HG03139 (cell line): ENCODE measurements around the gene PORCN.

Source experiments
- ATAC-seq: cut with Tn5 transposase; IDR thresholded peaks from one replicate; pipeline ENCODE4 v1.9.1; 2021; ENCODE audit not compliant: unreplicated experiment

Gene PORCN

DNA sequence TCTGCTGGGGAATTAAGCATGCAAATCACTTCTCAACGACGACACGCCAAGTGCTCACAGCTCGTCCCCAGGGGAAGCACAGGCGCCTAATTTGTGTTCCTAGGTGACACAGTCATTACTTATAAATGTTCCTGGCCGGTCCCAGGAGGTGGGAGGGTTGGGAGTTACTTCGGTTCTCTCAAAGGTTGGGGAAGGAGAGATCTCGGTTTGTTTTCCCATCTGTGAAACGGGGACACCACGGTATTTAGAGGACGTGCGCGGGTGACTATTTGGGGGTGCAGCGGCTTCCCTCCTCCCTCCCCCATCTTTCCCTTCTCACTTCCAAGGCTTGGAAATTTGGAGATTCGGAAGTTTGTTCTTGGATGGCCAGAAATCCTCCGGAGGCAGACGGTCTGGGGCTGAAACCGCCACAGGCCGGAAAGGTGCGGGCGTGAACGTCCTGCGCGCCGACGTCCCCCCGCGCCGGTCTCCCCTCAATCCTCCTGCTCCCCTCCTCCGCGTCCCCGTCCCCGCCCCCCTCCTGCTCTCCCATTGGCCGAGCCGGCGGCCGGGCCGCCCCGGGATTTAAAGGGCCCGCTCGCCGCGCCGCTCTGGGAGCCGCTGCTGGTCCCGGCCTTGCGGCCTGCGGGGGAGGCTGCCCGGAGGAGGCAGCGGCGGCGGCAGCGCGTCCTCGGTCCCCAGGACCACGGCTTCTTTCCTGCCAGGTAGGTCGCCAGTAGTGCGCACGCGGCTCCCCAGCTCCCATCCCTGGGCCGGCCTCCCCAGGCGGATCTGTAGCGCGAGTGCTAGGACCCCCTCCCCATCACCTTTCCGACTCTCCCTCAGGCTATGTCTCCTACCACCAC lies at the start of gene PORCN:
Gene PORCN, plus strand, starts transcription at position 593 of the 845 bp plus-strand sequence. CDS start 829 bp downstream, outside the sequence.
- peak; percentile 62 for ATAC-seq

DNA sequence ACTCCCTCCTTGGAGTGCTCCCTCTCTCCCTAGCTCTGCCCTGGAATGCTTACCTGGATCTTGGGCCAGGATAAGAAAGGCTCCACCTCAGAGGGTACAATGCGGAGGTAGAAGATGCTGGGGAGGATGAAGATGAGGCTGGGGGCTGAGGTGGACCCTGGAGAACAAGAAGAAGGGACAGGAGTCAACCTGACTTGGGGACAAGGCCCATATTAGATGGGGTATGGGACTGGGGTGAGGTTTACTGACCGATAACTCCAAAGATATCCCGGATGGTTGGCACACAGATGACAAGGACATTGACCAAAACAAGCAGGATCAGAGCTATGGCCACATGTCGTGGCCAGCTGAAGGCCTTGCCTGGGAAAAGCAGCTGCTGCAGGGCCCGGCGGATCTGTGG lies 49.3 kb upstream of the PORCN start:
- no peak for ATAC-seq

DNA sequence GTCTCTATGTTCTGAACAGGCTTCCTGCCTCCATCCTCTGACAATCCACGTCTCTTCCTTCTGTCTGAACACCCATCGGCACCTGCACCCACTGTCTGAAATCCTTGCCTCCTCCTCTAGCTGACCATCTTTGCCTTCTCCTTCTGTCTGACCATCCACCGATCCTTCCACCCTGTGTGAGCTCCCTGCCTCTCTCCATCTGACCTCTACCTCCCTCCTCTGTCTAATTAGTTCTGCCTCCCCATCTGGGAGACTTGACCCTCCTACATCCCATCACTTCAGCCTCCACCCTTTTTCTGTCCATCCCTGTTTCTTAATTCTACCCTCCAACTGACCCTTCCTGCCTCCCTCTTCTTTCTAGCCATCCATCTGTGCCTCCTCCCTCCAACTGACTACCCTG lies 48.8 kb upstream of the PORCN start:
- no peak for ATAC-seq

DNA sequence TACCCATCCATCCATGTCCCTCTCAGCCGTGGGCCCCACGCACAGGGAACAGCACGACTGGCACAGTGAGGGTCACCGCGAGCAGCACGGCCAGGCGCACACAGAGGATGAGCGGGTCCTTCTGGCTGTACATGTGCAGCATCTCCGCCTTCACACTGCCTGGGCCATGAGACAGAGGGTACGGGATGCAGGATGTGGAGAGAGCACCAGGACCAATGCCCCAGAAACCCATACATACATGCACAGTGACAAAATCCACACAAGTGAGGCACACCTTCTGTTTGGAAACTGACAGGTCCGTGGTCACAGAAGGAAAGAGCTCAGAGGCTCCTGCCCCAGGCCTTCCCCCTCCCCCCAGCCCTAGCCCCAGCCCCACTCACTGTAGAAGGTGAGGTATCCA lies 48.2 kb upstream of the PORCN start:
- no peak for ATAC-seq

DNA sequence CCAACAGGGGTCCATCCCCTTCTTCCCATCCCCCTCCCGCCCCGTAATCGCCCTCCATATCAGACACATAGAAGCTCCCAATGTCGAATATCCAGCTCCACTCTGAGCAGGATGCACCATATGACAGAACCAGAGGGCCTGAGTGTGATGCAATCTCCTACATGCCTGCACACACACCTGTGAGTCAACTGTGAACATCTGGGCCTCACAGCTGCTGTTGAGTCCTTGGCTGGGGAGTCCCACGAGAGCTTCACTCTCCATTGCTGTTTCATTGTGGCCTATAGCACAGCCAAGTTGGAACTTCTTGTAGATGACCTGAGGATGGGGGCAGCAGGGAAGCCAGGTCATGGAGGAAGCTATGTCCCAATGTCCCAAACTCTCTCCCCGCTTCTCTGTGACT lies 47.0 kb upstream of the PORCN start:
- no peak for ATAC-seq

DNA sequence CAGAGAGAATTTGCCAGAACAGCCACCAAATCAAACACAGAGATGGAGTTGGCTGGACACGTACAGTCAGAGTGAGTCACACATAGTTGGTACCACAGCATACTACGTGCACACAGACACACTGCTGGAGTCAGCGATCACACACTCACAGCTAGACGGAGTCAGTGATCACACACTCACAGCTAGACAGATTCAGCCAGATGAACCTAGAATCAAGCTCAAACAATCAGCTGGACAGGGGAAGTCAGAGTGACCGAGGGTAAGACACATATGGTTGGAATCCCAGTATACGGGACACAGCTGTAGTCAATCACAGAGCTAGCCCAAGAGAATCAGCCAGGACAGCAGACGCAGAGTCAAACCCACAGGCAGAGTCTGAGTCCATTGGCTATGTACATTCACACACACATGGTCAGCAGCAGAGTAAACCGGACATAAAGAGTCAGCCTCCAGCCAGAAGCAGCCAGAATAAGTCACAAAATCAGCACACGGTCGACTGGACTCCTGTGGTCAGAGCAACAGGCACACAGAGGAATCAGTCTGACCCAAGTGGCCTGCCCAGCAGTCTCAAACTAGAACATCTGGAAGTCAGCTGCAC lies 43.4 kb upstream of the PORCN start:
- ATAC-seq = no peak

DNA sequence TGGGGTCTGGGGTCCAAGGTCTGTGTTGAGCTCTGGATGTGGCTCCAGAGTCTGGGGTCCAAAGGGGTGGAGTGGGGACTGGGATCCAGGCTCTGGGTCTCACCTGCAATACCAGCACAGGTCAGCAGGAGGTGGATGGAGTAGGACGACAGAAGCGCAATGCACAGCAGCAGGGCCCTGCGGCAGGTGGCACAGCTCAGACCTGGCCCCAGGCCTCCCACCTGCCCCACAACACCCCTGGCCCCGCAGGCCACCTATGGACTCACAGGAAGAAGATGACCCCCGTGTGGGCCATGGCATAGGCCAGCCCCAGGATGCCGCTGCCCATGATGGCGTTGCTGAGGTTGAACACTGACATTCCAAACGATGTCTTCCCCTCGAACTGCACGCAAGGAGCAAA lies 42.1 kb upstream of the PORCN start:
- no peak for ATAC-seq

DNA sequence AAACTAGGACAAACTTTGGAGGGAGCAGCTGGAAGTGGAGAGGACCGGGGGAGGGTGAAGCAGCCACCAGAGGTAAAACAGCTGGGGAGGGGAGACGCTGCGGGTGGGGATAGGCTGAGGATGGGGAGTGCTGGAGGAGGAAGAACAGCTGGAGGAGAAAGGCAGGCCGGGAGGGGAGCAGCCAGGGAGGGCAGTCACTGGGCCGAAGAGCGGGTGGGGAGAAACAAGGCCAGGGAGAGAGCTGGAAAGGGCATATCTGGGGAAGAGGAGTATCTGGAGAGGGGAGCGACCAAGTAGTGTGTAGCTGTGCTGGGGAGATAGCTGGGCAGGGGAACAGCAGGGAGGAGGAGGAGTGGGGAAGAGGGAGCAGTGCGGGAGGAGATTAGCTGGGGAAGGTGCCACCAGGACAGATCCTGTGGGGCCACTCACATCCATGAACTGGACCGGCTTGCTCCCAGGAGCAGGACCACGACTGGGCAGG lies 41.5 kb upstream of the PORCN start:
- no peak for ATAC-seq

DNA sequence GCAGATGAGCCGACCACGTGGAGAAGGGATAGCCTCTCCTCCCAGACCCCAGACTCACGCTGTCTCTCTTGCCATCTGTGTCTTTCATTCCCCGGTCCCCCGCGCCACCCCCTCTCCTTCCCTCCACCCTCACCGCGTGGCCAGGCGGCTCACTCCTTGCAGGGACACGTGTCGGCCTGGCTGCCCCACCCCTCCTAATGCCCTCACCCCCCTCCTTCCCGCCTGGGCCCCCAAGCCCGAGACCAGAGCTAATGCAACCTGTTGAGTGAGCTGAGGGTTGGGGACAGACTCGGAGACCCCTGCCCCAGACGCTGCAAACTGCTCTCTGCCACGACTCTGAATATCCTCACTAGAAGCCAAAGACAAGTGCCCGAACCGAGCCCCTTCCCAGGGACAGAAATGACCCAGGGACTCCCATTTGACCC lies 40.5 kb upstream of the PORCN start:
- ATAC-seq = no peak

DNA sequence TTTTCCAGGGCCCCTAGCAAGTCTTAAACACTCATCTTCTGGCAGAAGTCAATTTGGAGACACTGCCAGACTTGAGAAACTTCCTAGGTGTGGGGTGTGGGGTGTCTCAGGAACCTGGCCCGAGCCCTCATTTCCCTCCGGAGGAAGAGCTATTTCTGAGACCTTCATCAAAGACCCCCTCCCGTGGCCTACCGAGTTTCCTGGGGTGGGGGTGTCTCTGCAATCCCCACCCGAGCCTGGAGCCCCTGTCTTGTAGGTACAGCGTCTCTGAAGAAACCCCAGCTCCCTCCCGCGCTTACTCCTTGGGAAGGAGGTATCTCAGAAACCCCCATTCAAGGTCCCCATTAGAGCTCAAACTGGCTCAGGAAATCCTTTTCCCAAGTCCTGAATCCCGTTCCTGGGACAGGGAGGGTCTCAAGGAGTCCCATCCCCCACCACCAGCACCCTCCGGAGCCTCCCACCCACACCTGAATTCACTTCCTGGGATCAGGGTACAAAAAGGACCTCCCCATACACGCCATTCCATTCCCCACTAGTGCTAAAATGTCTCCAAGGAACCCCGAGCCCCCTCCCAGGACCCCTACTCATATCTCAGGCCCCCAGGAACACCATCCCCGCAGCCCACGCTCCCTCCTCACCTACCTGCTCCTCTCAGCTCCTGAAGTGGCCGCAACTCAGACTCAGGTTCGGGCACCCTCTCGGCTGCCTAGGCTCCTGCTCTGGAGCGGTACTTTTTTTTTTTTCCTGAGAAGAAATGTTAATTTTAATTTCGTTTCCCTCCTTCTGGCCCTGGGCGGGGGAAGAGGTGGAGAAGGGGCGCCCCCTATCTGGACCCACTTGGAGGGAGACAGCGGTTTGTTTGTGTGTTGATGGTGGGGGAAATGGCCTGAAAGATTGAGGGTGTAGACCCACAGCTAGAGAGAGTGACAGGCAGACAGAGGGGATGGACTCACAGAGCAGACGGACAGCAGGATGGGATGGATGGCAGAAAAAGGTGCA lies 39.8 kb upstream of the PORCN start:
- ATAC-seq = no peak

DNA sequence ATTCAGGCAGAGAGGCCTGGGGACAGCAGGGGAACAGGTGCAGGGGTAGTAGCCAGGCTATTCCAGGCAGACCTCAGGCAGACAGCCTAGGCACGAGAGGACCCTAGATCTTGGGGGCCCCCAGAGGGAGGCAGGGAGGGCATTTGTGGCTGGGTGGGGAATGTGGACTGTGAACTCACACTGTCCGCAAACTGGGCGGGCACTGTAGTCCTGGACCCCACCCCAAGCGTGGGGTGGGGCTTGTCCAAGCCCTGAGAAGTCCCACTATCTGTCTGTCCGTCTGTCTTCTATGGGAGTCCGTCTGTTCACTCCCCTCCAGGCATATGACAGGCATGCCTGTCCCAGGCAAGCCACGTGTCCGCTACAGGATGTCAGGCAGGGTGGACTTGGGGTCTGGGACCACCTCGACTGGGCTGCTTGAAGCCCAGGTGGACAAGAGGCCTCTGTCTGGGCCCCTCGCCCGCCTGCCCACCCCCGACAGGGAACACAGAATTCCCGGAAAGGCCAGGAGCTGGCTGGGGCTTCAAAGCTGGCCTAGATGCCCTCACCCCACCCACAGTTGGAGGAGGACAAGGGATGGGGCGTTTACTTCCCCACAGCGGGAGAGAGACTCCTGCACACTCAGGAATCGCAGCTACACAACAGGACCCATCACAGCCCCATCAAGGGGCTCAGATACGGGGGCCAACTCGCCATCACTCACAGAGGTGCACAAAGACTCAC lies 38.5 kb upstream of the PORCN start, which contains the start of gene SLC38A5:
Gene SLC38A5, minus strand, starts transcription at position 151 of the 723 bp plus-strand sequence. CDS start 2,336 bp downstream, outside the sequence.
- ATAC-seq = no peak

DNA sequence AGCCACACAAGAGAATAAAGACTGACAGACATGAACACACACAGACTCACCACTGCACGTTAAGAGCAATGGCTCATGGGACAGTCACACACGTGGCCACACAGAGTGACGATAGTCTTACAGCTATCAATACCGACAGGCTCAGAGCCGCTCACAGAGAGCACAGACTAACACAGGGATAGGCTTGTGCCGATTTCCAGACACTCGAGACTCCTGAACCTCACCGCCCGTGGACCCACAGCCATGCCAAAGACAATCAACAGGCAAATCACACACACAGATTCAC lies 38.0 kb upstream of the PORCN start:
- ATAC-seq = no peak

DNA sequence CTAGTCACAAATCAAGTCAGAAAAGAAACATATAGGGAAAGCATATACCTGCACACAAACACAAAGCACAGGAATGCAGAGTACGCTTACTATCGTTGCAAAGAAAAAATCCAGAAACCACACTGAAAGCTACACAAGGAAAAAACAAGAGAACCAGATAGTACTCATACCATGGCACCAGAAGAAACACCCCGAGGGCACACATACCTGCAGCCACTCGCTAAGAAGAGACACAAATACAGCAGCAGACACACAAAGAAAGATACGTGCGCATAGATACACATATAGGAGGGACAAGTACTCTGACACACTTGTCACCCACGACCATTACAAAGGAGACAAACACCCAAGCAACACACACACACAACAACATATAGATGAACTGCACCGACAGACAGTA lies 37.3 kb upstream of the PORCN start:
- ATAC-seq = no peak

DNA sequence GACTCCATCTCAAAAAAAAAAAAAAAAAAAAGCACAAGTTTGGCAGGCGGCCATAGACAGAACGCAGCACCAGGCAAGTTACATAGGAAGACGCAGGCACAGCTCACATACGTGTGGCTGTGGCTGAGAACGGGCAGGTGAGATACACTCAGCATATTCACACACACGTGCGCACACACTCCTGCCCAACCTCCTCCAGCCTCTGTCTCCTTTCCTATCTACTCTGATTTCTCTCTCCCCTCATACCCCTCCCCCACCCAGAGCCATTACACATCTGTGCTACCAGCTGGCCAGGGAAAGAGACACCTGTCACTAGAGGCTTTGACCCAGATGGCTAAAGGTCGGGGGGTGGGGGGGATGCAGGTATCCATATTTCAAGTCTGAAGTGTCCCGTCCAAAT lies 36.6 kb upstream of the PORCN start:
- ATAC-seq = no peak

DNA sequence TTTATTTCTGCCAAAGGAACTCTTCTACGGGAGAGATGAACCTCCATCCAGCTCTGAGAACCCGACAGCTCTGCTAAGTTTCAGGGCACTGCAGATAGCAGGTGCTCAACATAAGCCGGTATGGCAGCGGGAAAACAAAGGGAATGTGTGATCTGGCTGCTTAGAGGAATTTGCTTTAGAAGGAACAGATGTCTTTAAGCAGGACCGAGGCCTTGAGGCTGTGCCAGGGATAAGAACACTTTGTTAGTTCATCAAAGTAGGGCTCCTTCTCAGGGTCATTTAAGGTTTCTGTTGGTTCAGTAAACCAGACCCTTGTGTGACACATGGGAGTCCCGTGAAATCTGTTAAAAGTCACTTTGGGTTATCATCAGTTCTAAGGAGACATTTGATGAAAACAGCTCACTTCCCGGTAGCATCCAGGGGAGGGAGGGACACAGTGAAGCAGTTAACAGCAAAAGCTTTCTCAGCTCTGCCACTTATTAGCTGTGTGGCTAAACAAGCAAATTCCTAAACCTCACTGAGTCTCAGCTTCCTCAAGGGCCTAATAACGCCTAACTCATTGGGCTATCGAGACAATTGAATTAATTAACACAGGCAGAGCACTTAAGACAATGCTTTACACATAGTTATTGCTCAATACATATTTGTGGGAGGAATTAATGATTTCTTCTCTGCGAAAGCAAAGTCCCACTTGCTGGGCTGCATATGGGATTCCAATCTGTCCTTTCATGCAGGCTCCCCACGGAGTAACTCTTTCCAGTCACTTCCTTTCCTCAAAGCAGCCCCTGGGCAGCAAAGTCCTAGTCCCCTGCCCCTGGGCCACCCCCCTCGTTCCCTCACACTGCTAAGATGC lies 35.7 kb upstream of the PORCN start:
- ATAC-seq = no peak

DNA sequence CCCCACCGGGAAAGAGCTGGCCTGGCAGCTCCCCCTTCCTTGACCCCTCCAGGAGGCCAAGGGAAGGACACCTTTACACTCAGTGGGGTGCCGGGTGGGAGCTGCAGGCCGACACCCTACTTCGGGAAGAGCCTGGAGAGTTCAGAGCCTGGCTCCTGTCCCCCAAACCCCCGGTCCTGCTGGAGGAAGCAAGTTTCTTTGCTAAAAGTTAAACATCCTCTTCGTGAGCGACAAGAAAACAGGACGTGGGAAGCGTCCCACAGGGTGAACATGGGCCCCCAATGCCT lies 35.1 kb upstream of the PORCN start:
- no peak for ATAC-seq

DNA sequence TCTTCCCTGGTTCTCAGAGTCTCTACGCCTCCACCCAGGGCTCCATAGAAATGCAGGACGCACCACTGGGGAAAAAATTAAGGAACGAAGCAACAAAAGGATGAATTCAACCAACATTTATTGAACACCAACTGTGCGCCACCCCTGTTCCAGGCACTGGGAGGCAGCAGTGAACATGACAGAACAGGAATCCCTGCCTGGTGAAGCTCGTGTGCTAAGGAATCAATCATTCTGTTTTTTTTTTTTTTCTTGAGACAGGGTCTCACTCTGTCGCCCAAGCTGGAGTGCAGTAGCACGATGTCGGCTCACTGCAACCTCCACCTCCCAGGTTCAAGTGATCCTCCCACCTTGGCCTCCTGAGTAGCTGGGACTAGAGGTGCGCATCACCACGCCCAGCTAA lies 34.7 kb upstream of the PORCN start:
- no peak for ATAC-seq

DNA sequence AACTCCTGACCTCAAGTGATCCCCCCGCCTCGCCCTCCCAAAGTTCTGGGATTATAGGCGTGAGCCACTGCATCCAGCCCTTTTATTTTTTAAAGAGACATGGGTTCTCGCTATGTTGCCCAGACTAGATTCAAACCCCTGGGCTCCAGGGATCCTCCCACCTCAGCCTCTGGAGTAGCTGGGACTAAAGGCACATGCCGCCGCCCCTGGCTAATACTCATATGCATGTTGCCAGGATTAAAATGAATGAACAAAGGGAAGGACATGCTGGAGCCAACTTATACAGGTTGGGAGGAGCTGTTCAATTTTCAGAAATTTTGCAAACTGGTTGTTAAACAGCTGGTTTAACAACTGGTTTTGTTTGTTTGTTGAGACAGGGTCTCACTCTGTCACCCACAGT lies 34.2 kb upstream of the PORCN start:
- ATAC-seq = no peak

DNA sequence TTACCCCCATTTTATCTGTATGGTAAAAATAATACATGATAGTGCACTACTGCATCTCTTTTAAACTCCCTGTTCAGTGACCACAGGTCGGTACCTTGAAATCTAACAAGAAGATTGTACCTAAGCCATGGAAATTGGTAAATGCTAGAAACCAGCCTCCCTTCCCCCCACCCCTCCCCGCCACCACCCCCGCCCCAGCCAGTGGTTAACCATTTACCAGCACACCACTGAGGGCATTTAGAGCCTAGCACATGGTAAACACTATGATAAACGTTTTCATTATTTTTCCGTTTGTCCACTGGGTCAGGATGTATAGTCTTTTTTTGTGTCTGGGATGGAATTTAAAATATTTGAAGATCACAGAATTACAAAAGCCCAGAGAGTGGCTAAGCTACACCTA lies 33.5 kb upstream of the PORCN start:
- ATAC-seq = no peak
